Activated CD4-positive, alpha-beta T cell treated with anti-CD3 and anti-CD28 coated beads for 36 hours (primary cell): ENCODE measurements around the gene KCNIP4. TPM values are rescaled to one million over a fixed set of nuclear protein-coding genes. Genes with fewer than 3 reads are reported as not detected.
A peak's percentile ranks its signal among the peaks of the same experiment; 100 is the strongest.

Source experiments
- ATAC-seq: fragments of 200-7000 bp; cut with Tn5 transposase; one replicate; pipeline ENCODE4 v1.10.0; 2021; ENCODE audit warnings: mild to moderate bottlenecking, moderate library complexity
- CTCF ChIA-PET: fragments of 350-600 bp; sonication (Branson Sonifier 250); formaldehyde crosslinking; loops from one replicate; lab custom pipeline; 2021; ENCODE audit warnings: antibody characterized with exemption; lab: Charles Lee
- POLR2A ChIA-PET: fragments of 350-600 bp; sonication (Branson Sonifier 250); formaldehyde crosslinking; loops from one replicate; lab custom pipeline; 2021; ENCODE audit warnings: antibody characterized with exemption, inconsistent platforms; lab: Charles Lee
- DNase-seq: peaks from one replicate; pipeline ENCODE4 v3.0.0-alpha.2; 2020
- H3K27ac Mint-ChIP-seq: one replicate; pipeline ENCODE4 v1.8.0; 2021; ENCODE audit warnings: mixed read lengths
- H3K27me3 Mint-ChIP-seq: one replicate; pipeline ENCODE4 v1.8.0; 2021; ENCODE audit warnings: mixed read lengths
- H3K36me3 Mint-ChIP-seq: one replicate; pipeline ENCODE4 v1.8.0; 2021; ENCODE audit warnings: low read depth, mixed read lengths
- H3K4me1 Mint-ChIP-seq: one replicate; pipeline ENCODE4 v1.8.0; 2021; ENCODE audit warnings: mixed read lengths
- H3K4me3 Mint-ChIP-seq: one replicate; pipeline ENCODE4 v1.8.0; 2021; ENCODE audit warnings: mild to moderate bottlenecking, moderate library complexity, mixed read lengths
- H3K9me3 Mint-ChIP-seq: one replicate; pipeline ENCODE4 v1.8.0; 2021; ENCODE audit warnings: low read depth, mixed read lengths
- intact Hi-C, 2 experiments: fragments of 100-400 bp; cut with DNase I in 1 of 2; cut with micrococcal nuclease in 1 of 2; formaldehyde crosslinking; loops; one replicate each; pipeline versions ENCODE4 v1.14.2 to v1.15.1; 2022 to 2024; cut with DNase I, micrococcal nuclease
- total RNA-seq, 2 experiments: library from RNA; stranded (reverse); gene quantifications; one replicate each; pipeline ENCODE4 v1.2.3, GENCODE V29; 2021

KCNIP4 gene
- total RNA-seq, 2 experiments from 2014 or later, result not detected

- H3K27ac Mint-ChIP-seq, result no peak overlapping the region
- H3K27me3 Mint-ChIP-seq, result peaks cover 2% of the 10 kb centered on the region
- CTCF ChIA-PET, result interaction anchor here (0.6 kb wide), 1 partner anchor 111 kb away, joined by 4 read pairs; no protein-coding TSS in a partner anchor
- no peak for DNase-seq
- no peaks in the 10 kb centered on the region for H3K36me3 Mint-ChIP-seq
- peaks cover 7% of the 10 kb centered on the region for H3K9me3 Mint-ChIP-seq
- intact Hi-C loops, result no loop called here
- ATAC-seq, result no peak
- POLR2A ChIA-PET, result no interaction called here
- H3K4me3 Mint-ChIP-seq, result no peak overlapping the region
- no peaks in the 10 kb centered on the region for H3K4me1 Mint-ChIP-seq
Measured at GRCh38 chr4:21900211-21900610, 48.4 kb downstream of the KCNIP4 start.

DNA sequence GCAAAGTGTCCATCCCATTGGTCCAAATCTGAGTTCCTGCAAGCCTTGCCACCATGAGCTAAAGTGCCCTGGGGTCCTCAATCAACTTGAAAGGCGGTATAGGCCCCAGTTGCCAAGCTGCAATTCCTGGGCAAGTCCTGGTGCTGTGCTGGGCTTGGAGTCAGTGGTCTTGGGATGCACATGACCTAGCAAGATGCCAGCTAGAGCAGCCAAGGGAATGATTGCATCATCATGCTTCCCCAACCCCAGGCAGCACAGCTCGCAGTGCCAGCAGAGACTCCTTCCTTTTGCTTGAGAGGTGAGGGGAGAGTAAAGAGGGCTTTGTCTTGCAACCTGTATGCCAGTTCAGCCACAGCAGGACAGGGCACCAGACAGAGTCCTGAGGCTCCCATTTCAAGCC, 50.5 kb downstream of the KCNIP4 start:
- Mint-ChIP-seq H3K4me1 (no peaks in the 10 kb centered on the region), H3K27me3 (peaks cover 2% of the 10 kb centered on the region), H3K27ac (no peak overlapping the region), H3K4me3 (no peak overlapping the region), H3K9me3 (peaks cover 7% of the 10 kb centered on the region), H3K36me3 (no peaks in the 10 kb centered on the region)
- ChIA-PET CTCF (no interaction called here), POLR2A (no interaction called here)
- DNase-seq (no peak), ATAC-seq (no peak)
- intact Hi-C loops, result no loop called here

GRCh38 chr4:21896767-21897166, 51.8 kb downstream of the KCNIP4 start:
- ChIA-PET CTCF (no interaction called here), POLR2A (no interaction called here)
- Mint-ChIP-seq H3K4me1 (no peaks in the 10 kb centered on the region), H3K9me3 (peaks cover 9% of the 10 kb centered on the region), H3K27ac (no peak overlapping the region), H3K4me3 (no peak overlapping the region), H3K36me3 (no peaks in the 10 kb centered on the region), H3K27me3 (peaks cover 2% of the 10 kb centered on the region)
- DNase-seq (no peak), ATAC-seq (no peak)
- intact Hi-C loops, result no loop called here

- Mint-ChIP-seq H3K27me3 (peaks cover 2% of the 10 kb centered on the region), H3K4me3 (no peak overlapping the region), H3K27ac (no peak overlapping the region), H3K36me3 (no peaks in the 10 kb centered on the region), H3K9me3 (peaks cover 1% of the 10 kb centered on the region), H3K4me1 (peaks cover 4% of the 10 kb centered on the region)
- ChIA-PET POLR2A (no interaction called here), CTCF (no interaction called here)
- DNase-seq, result no peak
- no peak for ATAC-seq
- intact Hi-C loops, result no loop called here
Measured at GRCh38 chr4:21893136-21893535, 55.4 kb downstream of the KCNIP4 start.

DNA sequence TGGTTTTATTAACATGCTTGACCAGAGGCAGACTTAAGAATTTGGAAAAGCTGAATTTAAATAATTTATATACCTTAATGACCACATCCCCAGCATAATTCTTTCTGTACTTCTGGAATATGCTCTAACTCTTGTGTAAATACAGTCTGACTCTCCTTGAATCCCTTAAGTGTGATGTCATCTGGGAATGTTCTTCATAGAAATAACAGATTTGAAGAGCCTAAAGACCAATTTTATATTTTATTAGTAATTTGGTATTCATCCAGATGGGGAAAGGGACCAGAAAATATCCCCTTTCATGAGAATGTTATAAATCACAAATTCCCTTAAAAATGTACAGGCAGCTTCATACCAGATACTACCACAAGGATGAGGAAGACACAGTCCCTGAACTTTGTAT, 58.3 kb downstream of the KCNIP4 start:
- no peak overlapping the region for H3K27ac Mint-ChIP-seq

GRCh38 chr4:21888195-21888976, 60.2 kb downstream of the KCNIP4 start:
- intact Hi-C loops, result loop anchor here (5.0 to 10.0 kb wide), 2 partner anchors 496 to 499 kb away; no protein-coding TSS in a partner anchor
- ChIA-PET CTCF (no interaction called here), POLR2A (no interaction called here)
- Mint-ChIP-seq H3K4me3 (no peak overlapping the region), H3K27me3 (no peaks in the 10 kb centered on the region), H3K4me1 (peaks cover 7% of the 10 kb centered on the region), H3K27ac (peak overlapping the region; percentile 27), H3K9me3 (peaks cover 9% of the 10 kb centered on the region), H3K36me3 (no peaks in the 10 kb centered on the region)
- DNase-seq (peak; percentile 8), ATAC-seq (peak; percentile 74)

More for the DNA sequence above, 58.3 kb downstream of the KCNIP4 start:
- no peaks in the 10 kb centered on the region for H3K36me3 Mint-ChIP-seq
- DNase-seq (no peak), ATAC-seq (no peak)
- CTCF ChIA-PET, result no interaction called here
- POLR2A ChIA-PET, result no interaction called here
- no peak overlapping the region for H3K4me3 Mint-ChIP-seq
- H3K9me3 Mint-ChIP-seq, result peaks cover 4% of the 10 kb centered on the region
- intact Hi-C loops, result no loop called here
- no peaks in the 10 kb centered on the region for H3K27me3 Mint-ChIP-seq
- peaks cover 7% of the 10 kb centered on the region for H3K4me1 Mint-ChIP-seq

DNA sequence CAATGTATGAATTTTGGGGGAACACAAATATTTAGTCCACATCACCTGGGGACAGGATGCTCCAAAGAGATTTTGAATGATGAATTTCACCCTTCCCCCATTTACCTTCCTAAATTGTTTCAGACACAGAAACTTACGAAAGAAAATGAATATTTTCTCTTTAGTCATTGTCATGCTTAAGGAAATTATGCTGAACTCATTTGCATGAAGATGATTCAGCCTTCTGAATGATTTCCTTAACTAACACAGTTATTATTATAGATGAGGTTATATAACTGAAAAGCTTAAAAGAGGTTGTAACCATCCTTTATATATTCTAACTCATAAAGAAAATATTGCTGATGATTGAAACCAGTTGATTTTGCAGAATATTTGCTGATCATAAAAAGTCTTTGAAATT, 61.1 kb downstream of the KCNIP4 start:
- CTCF ChIA-PET, result no interaction called here
- Mint-ChIP-seq H3K27me3 (no peaks in the 10 kb centered on the region), H3K27ac (no peak overlapping the region), H3K9me3 (peaks cover 7% of the 10 kb centered on the region), H3K4me1 (peaks cover 7% of the 10 kb centered on the region), H3K4me3 (no peak overlapping the region), H3K36me3 (no peaks in the 10 kb centered on the region)
- DNase-seq (no peak), ATAC-seq (no peak)
- POLR2A ChIA-PET, result no interaction called here
- intact Hi-C loops, result loop anchor here (5.0 to 10.0 kb wide), 2 partner anchors 497 to 500 kb away; no protein-coding TSS in a partner anchor

- H3K4me3 Mint-ChIP-seq, result no peak overlapping the region
- intact Hi-C loops, result loop anchor here (5.0 to 10.0 kb wide), 2 partner anchors 499 to 502 kb away; no protein-coding TSS in a partner anchor
- no peaks in the 10 kb centered on the region for H3K36me3 Mint-ChIP-seq
- DNase-seq (no peak), ATAC-seq (no peak)
- CTCF ChIA-PET, result no interaction called here
- peaks cover 7% of the 10 kb centered on the region for H3K9me3 Mint-ChIP-seq
- POLR2A ChIA-PET, result no interaction called here
- no peak overlapping the region for H3K27ac Mint-ChIP-seq
- H3K4me1 Mint-ChIP-seq, result peaks cover 12% of the 10 kb centered on the region
- H3K27me3 Mint-ChIP-seq, result no peaks in the 10 kb centered on the region
Measured at GRCh38 chr4:21885770-21886169, 62.8 kb downstream of the KCNIP4 start.

DNA sequence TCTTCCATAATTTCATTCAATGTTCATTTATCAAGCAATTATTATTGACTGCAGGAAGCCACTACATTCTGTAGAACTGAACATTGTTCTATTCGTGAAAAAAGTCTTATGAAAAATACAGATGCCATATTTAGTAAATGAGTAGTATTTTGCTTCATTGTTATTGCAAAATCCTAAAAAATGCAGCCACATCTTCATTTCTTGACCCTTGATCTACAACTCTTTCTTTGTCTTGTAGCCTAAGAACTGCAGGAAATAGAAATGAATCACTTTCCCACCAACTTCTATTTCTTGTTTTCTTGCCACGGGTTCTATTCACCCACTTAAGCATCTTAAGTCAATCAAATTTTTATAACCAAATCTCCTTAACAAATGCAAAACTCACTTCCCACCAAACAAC, 63.3 kb downstream of the KCNIP4 start:
- intact Hi-C loops, result loop anchor here (5.0 to 10.0 kb wide), 2 partner anchors 500 to 502 kb away; no protein-coding TSS in a partner anchor
- H3K36me3 Mint-ChIP-seq, result no peaks in the 10 kb centered on the region
- H3K9me3 Mint-ChIP-seq, result peaks cover 7% of the 10 kb centered on the region
- CTCF ChIA-PET, result no interaction called here
- peaks cover 12% of the 10 kb centered on the region for H3K4me1 Mint-ChIP-seq
- DNase-seq (no peak), ATAC-seq (no peak)
- no peak overlapping the region for H3K27ac Mint-ChIP-seq
- H3K27me3 Mint-ChIP-seq, result no peaks in the 10 kb centered on the region
- H3K4me3 Mint-ChIP-seq, result no peak overlapping the region
- POLR2A ChIA-PET, result no interaction called here

- ChIA-PET CTCF (no interaction called here), POLR2A (no interaction called here)
- no peaks in the 10 kb centered on the region for H3K27me3 Mint-ChIP-seq
- intact Hi-C loops, result loop anchor here (5.0 to 10.0 kb wide), 2 partner anchors 500 to 503 kb away; no protein-coding TSS in a partner anchor
- H3K27ac Mint-ChIP-seq, result no peak overlapping the region
- no peaks in the 10 kb centered on the region for H3K36me3 Mint-ChIP-seq
- DNase-seq (peak; percentile 13), ATAC-seq (peak; percentile 37)
- H3K4me1 Mint-ChIP-seq, result peaks cover 12% of the 10 kb centered on the region
- H3K9me3 Mint-ChIP-seq, result peaks cover 7% of the 10 kb centered on the region
- H3K4me3 Mint-ChIP-seq, result no peak overlapping the region
Measured at GRCh38 chr4:21884615-21885014, 64.0 kb downstream of the KCNIP4 start.

DNA sequence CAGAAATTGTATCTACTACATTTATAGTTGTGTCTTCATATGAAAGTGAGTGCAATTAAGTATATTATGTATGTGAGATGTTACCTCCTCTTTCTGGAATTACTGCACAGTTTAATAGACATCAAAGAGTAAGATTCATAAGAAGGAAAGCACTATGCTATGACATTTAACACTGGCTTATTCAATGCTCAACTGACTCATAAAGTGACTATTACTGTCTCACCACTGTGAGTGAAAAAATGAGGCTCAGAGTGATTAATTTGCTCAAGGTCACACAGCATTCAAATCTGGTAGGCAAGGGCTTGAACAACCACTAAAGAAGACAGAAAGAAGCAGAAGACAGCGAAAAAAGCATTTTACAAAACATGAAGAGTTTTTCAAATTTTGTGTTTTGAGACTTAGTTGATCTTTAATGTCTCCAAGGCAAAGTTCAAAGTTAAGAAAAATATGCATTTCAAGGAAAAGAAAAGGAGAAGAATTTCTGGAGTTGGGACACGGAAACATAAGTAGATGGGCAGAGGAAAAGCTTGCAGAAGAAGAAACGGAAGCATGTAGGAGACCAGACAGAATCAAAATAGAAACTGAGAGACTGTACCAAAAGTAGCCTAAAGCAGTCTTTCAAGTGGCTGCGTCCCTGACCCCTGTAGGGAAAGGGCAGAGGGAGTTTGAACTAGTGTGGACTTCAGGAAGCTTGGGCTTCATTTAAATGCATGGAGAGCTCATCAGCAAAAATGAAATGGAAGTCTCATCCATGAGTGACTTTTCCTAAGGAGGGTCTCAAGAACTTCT, 66.3 kb downstream of the KCNIP4 start:
- ATAC-seq (peak; percentile 72), DNase-seq (no peak)
- intact Hi-C loops, result loop anchor here in 1 of 2 experiments (10.0 kb wide), 1 partner anchor 503 kb away; no protein-coding TSS in a partner anchor
- peaks cover 4% of the 10 kb centered on the region for H3K4me1 Mint-ChIP-seq
- H3K36me3 Mint-ChIP-seq, result no peaks in the 10 kb centered on the region
- POLR2A ChIA-PET, result no interaction called here
- H3K4me3 Mint-ChIP-seq, result no peak overlapping the region
- H3K27me3 Mint-ChIP-seq, result no peaks in the 10 kb centered on the region
- H3K27ac Mint-ChIP-seq, result no peak overlapping the region
- H3K9me3 Mint-ChIP-seq, result peaks cover 7% of the 10 kb centered on the region
- CTCF ChIA-PET, result interaction anchor here (0.6 to 0.7 kb wide), 2 partner anchors 503 to 626 kb away, joined by 3 to 5 read pairs; no protein-coding TSS in a partner anchor
